ENCODE data around the gene ITGAV. TPM values are rescaled to one million over a fixed set of nuclear protein-coding genes. Genes with fewer than 3 reads are reported as not detected.

Gene ITGAV
- polyA plus RNA-seq, 3 donors from 2014 or later: 1.3 to 4.0 (median 3.3) TPM

DNA sequence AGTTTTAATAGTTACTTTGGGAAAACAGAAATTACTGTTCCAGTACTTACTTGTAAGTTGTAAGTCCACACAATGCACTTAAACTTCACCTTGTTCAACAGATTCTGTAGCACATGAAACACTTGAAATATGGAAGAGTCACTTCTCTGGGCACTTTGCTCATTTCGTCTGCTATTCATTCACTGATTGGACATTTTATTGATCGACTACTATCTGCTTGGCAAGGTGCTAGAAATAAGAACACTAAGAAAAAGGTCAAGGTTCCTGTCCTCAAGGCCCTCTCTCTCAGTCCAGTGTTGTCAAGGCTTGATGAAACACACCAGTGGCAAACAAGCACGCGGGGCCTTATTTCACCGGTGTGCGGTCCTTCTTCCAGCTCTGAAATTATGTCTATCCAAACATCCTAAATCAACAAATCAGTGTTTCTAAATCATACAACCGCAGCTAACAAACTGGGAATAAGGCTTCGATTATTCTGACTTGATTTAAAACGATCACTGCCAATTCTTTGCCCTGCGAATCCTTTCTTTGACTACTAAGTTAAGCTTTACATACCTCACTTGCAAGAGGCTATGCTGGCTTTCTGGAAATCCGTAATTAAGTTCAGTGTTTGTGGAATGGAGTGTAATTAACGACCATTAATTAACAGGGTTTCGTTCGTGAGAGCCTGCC, 780 bp upstream of the ITGAV start:
- Mint-ChIP-seq H3K4me3 (peak overlapping the region; percentile 88 to 91 (median 88)), H3K9me3 (no peaks in the 10 kb centered on the region), H3K36me3 (no peaks in the 10 kb centered on the region), H3K4me1 (peaks cover 26 to 35% of the 10 kb centered on the region in 2 donors), H3K27ac (peak overlapping the region; percentile 59 to 87 (median 84)), H3K27me3 (ENCODE audit: low read depth in 3 of 3) (peaks cover 0 to 5% (median 3%) of the 10 kb centered on the region in 3 donors)
- peak in 2 of 3 donors; percentile 1 to 2 for DNase-seq

DNA sequence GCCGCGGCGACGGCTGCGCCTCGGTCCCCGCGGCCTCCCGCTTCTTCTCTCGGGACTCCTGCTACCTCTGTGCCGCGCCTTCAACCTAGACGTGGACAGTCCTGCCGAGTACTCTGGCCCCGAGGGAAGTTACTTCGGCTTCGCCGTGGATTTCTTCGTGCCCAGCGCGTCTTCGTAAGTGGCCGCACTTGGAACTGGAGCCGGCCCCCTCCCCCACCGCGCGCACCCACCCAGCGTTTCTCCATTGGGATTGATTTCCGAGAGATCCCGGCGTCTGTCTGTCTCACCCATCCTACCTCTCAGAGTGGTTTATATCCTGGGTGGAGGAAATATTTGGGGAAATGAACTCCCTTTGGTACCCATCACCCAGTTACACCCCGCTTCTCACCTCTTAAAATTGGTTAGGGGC, 498 bp downstream of the ITGAV start:
- H3K27ac Mint-ChIP-seq: peak overlapping the region; percentile 79 to 92 (median 88)
- no peaks in the 10 kb centered on the region for H3K9me3 Mint-ChIP-seq
- H3K4me3 Mint-ChIP-seq: peak overlapping the region; percentile 88 to 97 (median 88)
- peaks cover 2 to 5% (median 3%) of the 10 kb centered on the region in 3 donors for H3K27me3 Mint-ChIP-seq (ENCODE audit: low read depth in 3 of 3)
- DNase-seq: no peak
- H3K36me3 Mint-ChIP-seq: no peaks in the 10 kb centered on the region
- H3K4me1 Mint-ChIP-seq: peaks cover 32 to 41% of the 10 kb centered on the region in 2 donors

DNA sequence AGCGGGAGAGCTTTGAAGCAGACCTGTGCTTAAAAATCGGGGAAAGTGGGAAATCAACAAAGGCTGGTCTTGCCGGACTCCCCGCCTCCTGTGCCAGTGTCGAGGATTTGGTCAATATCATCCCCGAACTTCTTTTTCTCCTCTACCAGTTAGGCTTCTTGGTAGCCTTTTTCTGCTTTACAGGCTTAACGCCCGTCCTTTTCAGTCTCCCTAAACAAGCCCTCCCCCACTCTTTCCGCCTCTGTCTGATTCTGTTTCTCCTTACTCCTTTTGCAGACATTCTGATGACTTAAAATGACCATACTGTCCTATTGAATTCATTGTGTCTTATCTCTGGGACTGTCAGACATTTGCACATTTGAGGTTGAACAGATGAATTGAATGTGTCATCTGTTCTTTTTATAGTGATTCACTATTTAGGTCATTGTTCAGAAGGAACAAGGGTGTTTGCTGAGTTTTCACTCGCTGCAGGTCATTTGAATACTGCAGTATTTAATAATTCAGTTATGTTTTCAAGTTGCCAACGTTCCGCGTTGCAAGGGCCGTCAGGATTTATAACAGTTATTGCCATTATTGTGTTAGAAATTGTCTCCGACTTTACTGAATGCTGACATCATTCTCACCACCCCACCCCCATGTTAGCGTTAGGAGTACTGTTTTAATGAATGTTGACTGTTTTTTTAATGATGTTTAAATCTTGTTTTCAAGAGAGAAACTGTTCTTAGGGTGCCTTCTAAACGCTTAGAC, 1.1 kb downstream of the ITGAV start:
- peak overlapping the region; percentile 79 to 92 (median 88) for H3K27ac Mint-ChIP-seq
- no peaks in the 10 kb centered on the region for H3K36me3 Mint-ChIP-seq
- H3K4me1 Mint-ChIP-seq: peaks cover 32 to 41% of the 10 kb centered on the region in 2 donors
- DNase-seq: peak; percentile 23 to 32 (median 30)
- H3K4me3 Mint-ChIP-seq: peak overlapping the region; percentile 88 to 97 (median 88)
- H3K9me3 Mint-ChIP-seq: no peaks in the 10 kb centered on the region
- peaks cover 2 to 5% (median 2%) of the 10 kb centered on the region in 3 donors for H3K27me3 Mint-ChIP-seq (ENCODE audit: low read depth in 3 of 3)

DNA sequence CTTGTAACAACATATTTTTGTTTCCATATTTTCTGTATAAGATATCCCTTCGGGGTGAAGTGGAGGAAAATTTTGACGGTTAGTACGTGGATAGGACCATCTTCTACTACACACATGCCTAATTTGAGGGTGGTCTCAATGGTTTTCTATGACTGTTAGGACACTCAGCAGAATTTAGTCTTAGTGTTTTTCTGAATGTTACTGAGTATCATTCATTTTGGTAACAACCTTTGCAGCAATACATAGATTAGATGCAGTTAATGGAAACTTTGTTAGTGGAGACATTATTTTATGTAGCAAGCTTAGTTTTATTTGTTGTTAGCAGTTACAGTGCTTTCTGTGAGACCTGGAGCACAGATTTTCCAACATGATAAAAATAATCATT, 1.6 kb downstream of the ITGAV start:
- peak overlapping the region; percentile 79 to 92 (median 88) for H3K27ac Mint-ChIP-seq
- H3K36me3 Mint-ChIP-seq: no peaks in the 10 kb centered on the region

DNA sequence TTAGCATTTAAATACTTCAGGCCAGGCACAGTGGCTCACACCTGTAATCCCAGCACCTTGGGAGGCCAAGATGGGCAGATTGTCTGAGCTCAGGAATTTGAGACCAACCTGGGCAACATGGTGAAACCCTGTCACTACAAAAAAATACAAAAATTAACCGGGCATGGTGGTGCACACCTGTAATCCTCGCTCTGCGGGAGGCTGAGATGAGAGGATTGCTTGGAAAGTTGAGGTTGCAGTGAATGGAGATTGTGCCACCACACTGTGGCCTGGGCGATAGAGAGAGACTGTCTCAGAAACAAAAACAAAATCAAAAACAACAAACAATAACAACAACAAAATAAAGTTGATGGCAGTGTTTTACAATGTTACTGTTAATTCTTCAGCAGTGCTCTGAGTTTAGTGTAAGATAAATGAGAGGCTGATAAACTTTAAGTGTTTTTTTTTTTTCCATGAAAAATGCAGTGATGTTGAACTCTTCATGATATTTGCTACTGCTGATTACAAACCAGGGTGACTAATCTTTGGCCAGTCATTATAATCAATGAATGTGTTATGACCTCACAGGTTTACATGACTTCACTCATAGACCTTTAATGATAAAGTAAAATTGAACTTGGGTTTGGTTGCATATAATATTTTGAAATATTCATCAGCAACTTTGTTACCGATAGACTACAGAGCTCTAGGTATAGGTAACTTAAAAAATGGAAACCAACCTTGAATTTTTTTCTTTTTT, 2.5 kb downstream of the ITGAV start:
- DNase-seq: no peak
- Mint-ChIP-seq H3K27ac (peak overlapping the region in 2 of 6 donors; percentile 33 to 79), H3K9me3 (no peaks in the 10 kb centered on the region), H3K27me3 (ENCODE audit: low read depth in 3 of 3) (peaks cover 2 to 7% (median 2%) of the 10 kb centered on the region in 3 donors), H3K36me3 (no peaks in the 10 kb centered on the region), H3K4me3 (peak overlapping the region in 1 of 5 donors; percentile 41), H3K4me1 (peaks cover 32 to 41% of the 10 kb centered on the region in 2 donors)

More for the DNA sequence above, 1.6 kb downstream of the ITGAV start:
- peak in 1 of 3 donors; percentile 2 for DNase-seq
- H3K27me3 Mint-ChIP-seq (ENCODE audit: low read depth in 3 of 3): peaks cover 2 to 5% (median 2%) of the 10 kb centered on the region in 3 donors
- H3K9me3 Mint-ChIP-seq: no peaks in the 10 kb centered on the region
- H3K4me3 Mint-ChIP-seq: peak overlapping the region; percentile 88 to 97 (median 88)
- H3K4me1 Mint-ChIP-seq: peaks cover 32 to 41% of the 10 kb centered on the region in 2 donors

DNA sequence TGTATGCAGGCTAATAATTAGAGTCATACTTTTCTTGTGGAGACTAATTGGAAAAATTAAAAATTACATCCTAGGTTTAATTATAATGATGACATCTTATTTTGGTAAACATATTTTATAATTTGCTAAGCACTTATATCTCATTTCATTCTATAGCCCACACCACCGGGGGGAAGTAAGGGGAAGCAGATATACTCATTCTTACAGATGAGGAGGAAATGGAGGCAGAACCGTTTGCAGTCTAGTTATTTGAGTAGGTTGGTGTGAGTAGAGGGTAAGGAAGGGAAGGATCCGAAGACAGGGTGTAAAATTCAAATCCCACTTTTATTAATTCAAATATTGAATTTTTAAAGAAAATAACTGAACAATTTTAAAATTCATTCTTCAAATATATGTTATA, 3.7 kb downstream of the ITGAV start:
- peaks cover 2 to 7% (median 2%) of the 10 kb centered on the region in 3 donors for H3K27me3 Mint-ChIP-seq (ENCODE audit: low read depth in 3 of 3)
- H3K27ac Mint-ChIP-seq: no peak overlapping the region
- no peak overlapping the region for H3K4me3 Mint-ChIP-seq
- H3K36me3 Mint-ChIP-seq: no peaks in the 10 kb centered on the region
- DNase-seq: no peak
- H3K4me1 Mint-ChIP-seq: peaks cover 32 to 41% of the 10 kb centered on the region in 2 donors
- H3K9me3 Mint-ChIP-seq: no peaks in the 10 kb centered on the region

DNA sequence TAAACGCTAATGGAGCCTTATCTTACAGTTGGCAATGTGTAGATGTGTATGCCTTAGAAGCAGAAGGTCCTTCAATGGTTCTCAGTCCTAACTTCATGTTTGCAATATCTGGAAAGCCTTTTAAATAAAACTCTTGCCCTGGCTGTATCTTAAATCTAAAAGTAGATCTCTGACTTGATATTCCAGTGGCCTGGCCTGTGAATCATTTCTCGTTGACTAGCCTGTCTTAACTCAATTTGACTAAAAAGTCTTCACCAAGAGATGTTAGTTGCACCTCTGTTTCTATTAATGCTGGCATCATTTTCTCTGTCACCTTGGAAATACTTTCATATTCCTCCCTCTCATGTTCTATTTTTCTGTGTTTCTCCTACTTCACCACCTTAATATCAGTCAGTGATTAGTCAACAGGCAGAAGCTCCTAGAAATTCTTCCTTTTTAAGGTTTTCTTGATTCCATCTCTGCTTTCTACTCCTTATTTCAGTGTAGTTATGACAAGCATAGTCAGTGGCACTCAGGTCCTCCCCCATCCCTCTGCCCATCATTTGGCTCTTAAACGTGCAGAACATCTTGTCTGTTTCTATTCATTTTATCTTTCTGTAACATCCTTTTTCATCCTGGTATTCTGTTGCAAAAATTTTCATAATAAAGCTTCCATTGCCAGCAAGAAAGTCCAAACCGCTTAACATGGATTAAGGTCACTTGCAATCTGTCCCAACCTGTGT, 4.3 kb downstream of the ITGAV start:
- DNase-seq: no peak
- H3K36me3 Mint-ChIP-seq: no peaks in the 10 kb centered on the region
- no peaks in the 10 kb centered on the region for H3K9me3 Mint-ChIP-seq
- H3K27ac Mint-ChIP-seq: peak overlapping the region in 2 of 6 donors; percentile 2 to 24
- no peak overlapping the region for H3K4me3 Mint-ChIP-seq
- H3K27me3 Mint-ChIP-seq (ENCODE audit: low read depth in 3 of 3): peaks cover 2 to 7% (median 2%) of the 10 kb centered on the region in 3 donors
- peaks cover 27 to 37% of the 10 kb centered on the region in 2 donors for H3K4me1 Mint-ChIP-seq

DNA sequence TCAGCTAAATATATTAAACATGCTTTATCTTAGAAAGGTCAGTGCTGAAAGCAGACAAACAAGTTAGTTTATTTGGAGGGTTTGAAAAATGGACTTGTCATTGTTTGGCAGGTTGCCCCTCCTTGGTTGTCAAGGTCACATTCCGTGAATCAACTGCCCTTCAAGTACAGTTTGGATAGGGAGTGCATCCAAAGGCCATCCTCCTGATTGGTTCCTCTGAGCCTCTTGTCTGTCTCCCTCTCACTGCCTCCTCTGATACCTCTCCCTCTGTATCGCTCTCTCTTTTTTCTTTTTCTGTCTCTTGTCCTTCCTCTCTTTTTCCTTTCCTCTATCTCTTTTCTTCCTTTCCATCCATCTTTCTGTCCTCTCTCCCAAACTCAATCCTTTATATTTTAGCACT, 5.4 kb downstream of the ITGAV start:
- Mint-ChIP-seq H3K36me3 (peaks cover 0 to 6% (median 5%) of the 10 kb centered on the region in 3 donors), H3K9me3 (no peaks in the 10 kb centered on the region), H3K4me3 (no peak overlapping the region), H3K4me1 (peaks cover 25 to 32% of the 10 kb centered on the region in 2 donors), H3K27me3 (ENCODE audit: low read depth in 3 of 3) (peaks cover 0 to 7% (median 2%) of the 10 kb centered on the region in 3 donors), H3K27ac (peak overlapping the region in 2 of 6 donors; percentile 13 to 21)
- no peak for DNase-seq

DNA sequence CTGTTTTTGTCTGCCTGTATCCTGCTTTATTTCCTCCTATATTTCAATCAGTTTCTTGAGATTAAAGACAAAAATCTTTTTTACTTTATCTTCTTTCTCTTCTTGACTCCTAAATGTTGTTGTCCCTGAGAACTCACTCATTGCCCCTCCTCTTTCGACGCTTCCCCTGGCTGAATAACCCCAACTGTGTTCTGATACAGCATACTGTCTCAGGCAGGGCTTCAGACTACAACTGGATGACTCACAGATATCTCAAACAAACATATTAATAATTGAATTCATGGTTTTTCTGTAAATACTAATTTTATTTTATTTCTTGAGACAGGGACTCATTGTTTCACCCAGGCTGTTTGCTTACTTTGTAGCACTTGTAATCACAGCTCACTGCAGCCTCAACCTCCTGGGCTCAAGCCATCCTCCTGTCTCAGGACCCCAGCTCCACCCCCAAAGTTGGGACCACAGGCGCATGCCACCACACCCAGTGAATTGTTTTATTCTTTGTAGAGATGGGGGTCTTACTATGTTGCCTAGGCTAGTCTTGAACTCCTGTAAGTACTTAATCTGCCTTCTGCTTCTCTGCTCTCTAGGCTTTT, 9.4 kb downstream of the ITGAV start:
- no peak for DNase-seq

DNA sequence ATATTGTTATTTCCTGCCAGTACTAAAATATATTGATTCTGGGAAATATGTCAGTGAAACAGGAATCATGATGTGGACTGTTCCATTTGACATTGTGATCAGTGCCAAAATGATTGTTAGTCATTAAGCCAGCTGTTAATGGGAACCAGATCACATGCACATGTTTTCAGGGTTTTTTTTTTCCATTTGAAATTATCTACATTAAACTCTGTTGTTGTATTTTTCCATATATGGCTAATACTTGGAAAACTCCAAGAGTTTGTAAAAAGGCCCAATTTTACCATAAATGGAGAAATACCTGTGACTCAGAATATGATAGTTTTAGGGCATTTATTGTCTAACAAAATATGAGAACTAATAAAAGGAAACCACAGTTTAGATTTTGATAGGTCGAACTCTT, 13.4 kb downstream of the ITGAV start:
- Mint-ChIP-seq H3K36me3 (peaks cover 10 to 16% (median 15%) of the 10 kb centered on the region in 3 donors), H3K27ac (no peak overlapping the region), H3K4me1 (no peaks in the 10 kb centered on the region)

More for the DNA sequence above, 9.4 kb downstream of the ITGAV start:
- peaks cover 3 to 4% of the 10 kb centered on the region in 2 donors for H3K4me1 Mint-ChIP-seq
- H3K36me3 Mint-ChIP-seq: peaks cover 0 to 11% (median 5%) of the 10 kb centered on the region in 3 donors
- no peak overlapping the region for H3K4me3 Mint-ChIP-seq
- no peak overlapping the region for H3K27ac Mint-ChIP-seq
- H3K27me3 Mint-ChIP-seq (ENCODE audit: low read depth in 3 of 3): peaks cover 0 to 2% (median 2%) of the 10 kb centered on the region in 3 donors
- H3K9me3 Mint-ChIP-seq: no peaks in the 10 kb centered on the region

DNA sequence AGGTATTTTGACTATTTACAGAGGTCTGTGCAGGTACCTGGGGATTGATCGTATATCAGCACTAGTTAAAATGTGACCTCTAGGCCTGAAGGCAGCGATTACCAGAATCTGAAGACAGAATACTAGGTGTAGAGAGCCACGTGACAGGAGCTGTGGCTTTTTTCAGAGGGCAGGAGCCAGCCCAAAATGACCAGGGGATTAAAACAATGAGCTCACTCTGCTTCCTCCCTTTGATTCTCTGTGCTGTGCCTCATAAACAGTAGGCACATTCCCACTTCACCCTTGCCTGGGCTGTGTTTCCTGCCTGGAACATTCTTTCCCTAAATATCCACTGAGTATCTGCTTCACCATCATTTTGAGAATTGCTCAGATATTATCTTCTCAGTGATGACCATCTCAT, 15.2 kb downstream of the ITGAV start:
- Mint-ChIP-seq H3K4me1 (no peaks in the 10 kb centered on the region), H3K27ac (no peak overlapping the region), H3K9me3 (no peaks in the 10 kb centered on the region), H3K36me3 (peaks cover 4 to 15% (median 11%) of the 10 kb centered on the region in 3 donors), H3K4me3 (no peak overlapping the region), H3K27me3 (ENCODE audit: low read depth in 3 of 3) (no peaks in the 10 kb centered on the region)
- no peak for DNase-seq

More for the DNA sequence above, 13.4 kb downstream of the ITGAV start:
- DNase-seq: no peak
- Mint-ChIP-seq H3K4me3 (no peak overlapping the region), H3K27me3 (ENCODE audit: low read depth in 3 of 3) (no peaks in the 10 kb centered on the region), H3K9me3 (no peaks in the 10 kb centered on the region)

DNA sequence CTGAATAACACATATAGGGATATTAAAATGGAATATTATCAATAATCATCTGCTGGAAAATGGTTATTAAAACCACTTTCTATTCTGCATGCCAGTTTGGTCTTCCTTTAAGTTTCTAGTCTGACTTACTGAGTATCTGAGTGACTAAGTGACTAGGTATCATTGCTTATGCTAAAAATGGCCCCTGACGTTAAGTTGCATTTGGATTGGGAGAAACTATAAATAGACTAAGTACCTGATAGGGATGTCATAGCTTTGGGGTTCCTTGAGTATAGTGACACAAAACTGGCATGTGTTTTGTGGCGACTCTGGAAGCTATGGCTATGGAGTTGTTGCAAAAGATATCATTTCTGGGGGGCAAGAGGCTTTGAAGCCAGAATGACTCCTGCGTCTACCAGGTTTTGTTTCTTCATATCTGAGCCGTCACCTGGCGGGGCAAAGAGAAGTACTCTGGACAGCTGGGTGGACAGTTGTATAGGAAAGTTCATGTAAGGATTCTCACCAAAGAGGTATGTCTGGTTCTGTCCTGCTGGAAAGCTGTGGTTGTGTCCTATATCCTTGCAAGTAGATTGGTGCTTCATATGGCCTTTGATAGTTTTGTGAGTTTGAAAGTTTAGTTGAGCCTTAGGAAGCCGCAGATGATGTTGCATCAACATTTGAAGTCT, 17.9 kb downstream of the ITGAV start:
- no peak for DNase-seq
- Mint-ChIP-seq H3K27ac (no peak overlapping the region), H3K27me3 (ENCODE audit: low read depth in 3 of 3) (no peaks in the 10 kb centered on the region), H3K4me3 (no peak overlapping the region), H3K9me3 (no peaks in the 10 kb centered on the region), H3K36me3 (peaks cover 4 to 15% (median 8%) of the 10 kb centered on the region in 3 donors), H3K4me1 (no peaks in the 10 kb centered on the region)

Data from immature natural killer cell (primary cell).